Measurements from ENCODE around the gene UNC119B.

Gene UNC119B

GRCh38 chr12:120739821-120740613 lies 29.8 kb downstream of the UNC119B start:
- no peak for DNase-seq (ENCODE audit: low read depth in 2 of 2)

GRCh38 chr12:120740871-120741270 lies 30.6 kb downstream of the UNC119B start:
- no peak for DNase-seq (ENCODE audit: low read depth in 2 of 2)

GRCh38 chr12:120741476-120742421 lies 31.5 kb downstream of the UNC119B start:
- DNase-seq (ENCODE audit: low read depth in 2 of 2) = no peak

- DNase-seq (ENCODE audit: low read depth in 2 of 2) = no peak
These were observed 34.8 kb downstream of the UNC119B start for GRCh38 chr12:120744922-120745493.

GRCh38 chr12:120748242-120748641 lies 38.0 kb downstream of the UNC119B start:
- no peak for DNase-seq (ENCODE audit: low read depth in 2 of 2)

GRCh38 chr12:120749256-120749655 lies 39.0 kb downstream of the UNC119B start:
- no peak for DNase-seq (ENCODE audit: low read depth in 2 of 2)

- no peak for DNase-seq (ENCODE audit: low read depth in 2 of 2)
These were observed 40.5 kb downstream of the UNC119B start for GRCh38 chr12:120750806-120751205.

- DNase-seq (ENCODE audit: low read depth in 2 of 2) = no peak
These were observed 41.1 kb downstream of the UNC119B start for GRCh38 chr12:120751389-120751788.

- DNase-seq (ENCODE audit: low read depth in 2 of 2) = no peak
These were observed 44.5 kb downstream of the UNC119B start for GRCh38 chr12:120754792-120755191.

GRCh38 chr12:120755269-120755668 lies 45.0 kb downstream of the UNC119B start:
- DNase-seq (ENCODE audit: low read depth in 2 of 2) = no peak

- DNase-seq (ENCODE audit: low read depth in 2 of 2) = no peak
These were observed 47.0 kb downstream of the UNC119B start for GRCh38 chr12:120757226-120757742.

GRCh38 chr12:120757949-120758348 lies 47.7 kb downstream of the UNC119B start:
- no peak for DNase-seq (ENCODE audit: low read depth in 2 of 2)

GRCh38 chr12:120758798-120759590 lies 48.7 kb downstream of the UNC119B start:
- DNase-seq (ENCODE audit: low read depth in 2 of 2) = no peak

GRCh38 chr12:120759591-120760348 lies 49.5 kb downstream of the UNC119B start:
- no peak for DNase-seq (ENCODE audit: low read depth in 2 of 2)

- DNase-seq (ENCODE audit: low read depth in 2 of 2) = no peak
These were observed 50.3 kb downstream of the UNC119B start for GRCh38 chr12:120760349-120761254.

- peak; percentile 82 to 83 for DNase-seq (ENCODE audit: low read depth in 2 of 2)
These were observed 51.3 kb downstream of the UNC119B start for GRCh38 chr12:120761519-120761934.

GRCh38 chr12:120762086-120762485 lies 51.8 kb downstream of the UNC119B start:
- DNase-seq (ENCODE audit: low read depth in 2 of 2) = no peak

- DNase-seq (ENCODE audit: low read depth in 2 of 2) = no peak
These were observed 53.0 kb downstream of the UNC119B start for GRCh38 chr12:120763250-120763649.

- DNase-seq (ENCODE audit: low read depth in 2 of 2) = no peak
These were observed 54.6 kb downstream of the UNC119B start for GRCh38 chr12:120764816-120765215.
